GM12875 (cell line): ENCODE results near the gene RGS18.

Source experiments
- H3K4me3 ChIP-seq: one replicate; pipeline ENCODE4 v1.5.1; 2011; ENCODE audit warnings: low read depth, low read length, control low read depth
- CTCF ChIP-seq: IDR thresholded peaks from 2 replicates; pipeline ENCODE4 v1.5.1; 2011; ENCODE audit warnings: low read depth, mild to moderate bottlenecking, control low read depth, inconsistent platforms, low read length, moderate library complexity, borderline replicate concordance; ENCODE audit not compliant: insufficient read depth

RGS18 gene

GRCh38 chr1:192171123-192171522 is 12.9 kb downstream of the RGS18 start:
- TF ChIP-seq CTCF, result no peak
- H3K4me3 ChIP-seq, result no peak overlapping the region

GRCh38 chr1:192175971-192176370 is 17.7 kb downstream of the RGS18 start:
- TF ChIP-seq CTCF, result no peak
- no peak overlapping the region for H3K4me3 ChIP-seq

- no peak for TF ChIP-seq CTCF
- H3K4me3 ChIP-seq, result no peak overlapping the region
Observed at GRCh38 chr1:192183788-192184187, 25.5 kb downstream of the RGS18 start.

GRCh38 chr1:192186197-192186596 is 27.9 kb downstream of the RGS18 start:
- TF ChIP-seq CTCF, result no peak
- H3K4me3 ChIP-seq, result no peak overlapping the region

GRCh38 chr1:192190066-192190465 is 31.8 kb downstream of the RGS18 start:
- no peak for TF ChIP-seq CTCF
- H3K4me3 ChIP-seq, result no peak overlapping the region

- TF ChIP-seq CTCF, result no peak
Observed at GRCh38 chr1:192201303-192201702, 43.0 kb downstream of the RGS18 start.

GRCh38 chr1:192224396-192224795 is 66.1 kb downstream of the RGS18 start:
- H3K4me3 ChIP-seq, result no peak overlapping the region
- no peak for TF ChIP-seq CTCF

More at GRCh38 chr1:192201303-192201702, 43.0 kb downstream of the RGS18 start:
- no peak overlapping the region for H3K4me3 ChIP-seq
